HL-60 (cell line): ENCODE results near the gene NEU3.

Experiments
- DNase-seq, 2 experiments: peaks; one replicate each; pipeline ENCODE4 v3.0.0-alpha.2; 2010 to 2020; ENCODE audit warnings: low read depth in 1 of 2, low spot score in 1 of 2
- H3K27ac ChIP-seq: fragments of 250-450 bp; sonication (Bioruptor Pico); replicated peaks from 2 replicates; pipeline ENCODE4 v1.5.1; 2020; ENCODE audit warnings: mild to moderate bottlenecking, moderate library complexity
- H3K27me3 ChIP-seq: fragments of 250-450 bp; sonication (Bioruptor Pico); 2 replicates; pipeline ENCODE4 v1.5.1; 2021; ENCODE audit warnings: mild to moderate bottlenecking, moderate library complexity; ENCODE audit not compliant: insufficient read depth, poor library complexity, severe bottlenecking
- H3K4me3 ChIP-seq: replicated peaks from 2 replicates; pipeline ENCODE4 v1.5.1; 2011; ENCODE audit warnings: mild to moderate bottlenecking, control low read depth, low read length; ENCODE audit not compliant: insufficient read depth
- CTCF ChIP-seq: IDR thresholded peaks from one replicate; pipeline ENCODE4 v1.5.1; 2011; ENCODE audit warnings: low read length, control low read depth, inconsistent platforms; ENCODE audit not compliant: insufficient read depth
- GABPA ChIP-seq: IDR thresholded peaks from 2 replicates; pipeline ENCODE4 v1.6.1; 2012; ENCODE audit warnings: low read depth
- POLR2AphosphoS5 ChIP-seq: IDR thresholded peaks from 2 replicates; pipeline ENCODE4 v1.6.1; 2012; ENCODE audit warnings: low read depth
- SPI1 ChIP-seq: IDR thresholded peaks from 2 replicates; pipeline ENCODE4 v1.6.1; 2012; ENCODE audit warnings: low read depth, mild to moderate bottlenecking, borderline replicate concordance
- TF ChIP-seq, protein P1 (sequence below): IDR thresholded peaks from 2 replicates; pipeline ENCODE4 v1.6.1; 2012; ENCODE audit warnings: low read depth; ENCODE audit not compliant: insufficient replicate concordance

Gene NEU3

DNA sequence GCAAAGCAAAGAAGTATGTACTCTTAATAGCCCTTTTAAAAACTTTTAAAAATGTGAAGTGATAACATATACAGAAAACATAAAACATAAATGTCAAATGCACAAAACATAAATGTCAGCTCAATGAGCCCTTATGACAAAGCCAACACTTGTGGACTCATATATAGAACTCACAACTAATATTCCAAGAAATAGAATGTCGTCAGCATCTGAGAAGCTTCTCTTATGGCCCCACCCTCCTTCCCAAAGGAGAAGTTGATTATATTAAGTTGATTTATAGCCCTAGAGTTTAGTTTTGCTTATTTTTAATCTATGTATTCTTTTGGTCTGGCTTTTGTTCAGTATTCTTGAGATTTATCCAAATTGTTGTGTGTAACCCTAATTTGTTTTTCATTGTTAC, 13.8 kb downstream of the NEU3 start:
- TF ChIP-seq, protein P1, sequence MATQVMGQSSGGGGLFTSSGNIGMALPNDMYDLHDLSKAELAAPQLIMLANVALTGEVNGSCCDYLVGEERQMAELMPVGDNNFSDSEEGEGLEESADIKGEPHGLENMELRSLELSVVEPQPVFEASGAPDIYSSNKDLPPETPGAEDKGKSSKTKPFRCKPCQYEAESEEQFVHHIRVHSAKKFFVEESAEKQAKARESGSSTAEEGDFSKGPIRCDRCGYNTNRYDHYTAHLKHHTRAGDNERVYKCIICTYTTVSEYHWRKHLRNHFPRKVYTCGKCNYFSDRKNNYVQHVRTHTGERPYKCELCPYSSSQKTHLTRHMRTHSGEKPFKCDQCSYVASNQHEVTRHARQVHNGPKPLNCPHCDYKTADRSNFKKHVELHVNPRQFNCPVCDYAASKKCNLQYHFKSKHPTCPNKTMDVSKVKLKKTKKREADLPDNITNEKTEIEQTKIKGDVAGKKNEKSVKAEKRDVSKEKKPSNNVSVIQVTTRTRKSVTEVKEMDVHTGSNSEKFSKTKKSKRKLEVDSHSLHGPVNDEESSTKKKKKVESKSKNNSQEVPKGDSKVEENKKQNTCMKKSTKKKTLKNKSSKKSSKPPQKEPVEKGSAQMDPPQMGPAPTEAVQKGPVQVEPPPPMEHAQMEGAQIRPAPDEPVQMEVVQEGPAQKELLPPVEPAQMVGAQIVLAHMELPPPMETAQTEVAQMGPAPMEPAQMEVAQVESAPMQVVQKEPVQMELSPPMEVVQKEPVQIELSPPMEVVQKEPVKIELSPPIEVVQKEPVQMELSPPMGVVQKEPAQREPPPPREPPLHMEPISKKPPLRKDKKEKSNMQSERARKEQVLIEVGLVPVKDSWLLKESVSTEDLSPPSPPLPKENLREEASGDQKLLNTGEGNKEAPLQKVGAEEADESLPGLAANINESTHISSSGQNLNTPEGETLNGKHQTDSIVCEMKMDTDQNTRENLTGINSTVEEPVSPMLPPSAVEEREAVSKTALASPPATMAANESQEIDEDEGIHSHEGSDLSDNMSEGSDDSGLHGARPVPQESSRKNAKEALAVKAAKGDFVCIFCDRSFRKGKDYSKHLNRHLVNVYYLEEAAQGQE: no peak
- TF ChIP-seq GABPA (no peak), SPI1 (no peak), CTCF (no peak), POLR2AphosphoS5 (no peak)
- Histone ChIP-seq H3K4me3 (no peak overlapping the region), H3K27me3 (no peaks in the 10 kb centered on the region), H3K27ac (no peak overlapping the region)
- DNase-seq: no peak

DNA sequence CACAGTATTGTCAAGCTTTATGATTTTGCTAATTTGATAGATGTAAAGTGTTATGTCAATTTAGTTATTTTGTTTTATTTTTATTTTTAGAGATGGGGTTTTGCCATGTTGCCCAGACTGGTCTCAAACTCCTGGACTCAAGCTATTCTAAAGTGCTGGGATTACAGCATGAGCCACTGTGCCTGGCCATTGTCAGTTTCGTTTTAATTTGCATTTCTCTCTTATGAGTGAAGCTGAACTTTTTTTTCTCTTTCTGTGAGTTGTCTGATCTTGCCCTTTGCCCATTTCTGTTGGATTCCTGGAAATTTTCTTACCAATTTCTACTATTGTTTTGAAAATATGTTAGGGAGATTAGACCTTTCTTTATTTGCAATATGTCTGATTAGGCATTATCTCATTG, 15.5 kb downstream of the NEU3 start:
- TF ChIP-seq GABPA: no peak
- no peak for TF ChIP-seq SPI1
- TF ChIP-seq, protein P1: no peak
- TF ChIP-seq CTCF: no peak
- TF ChIP-seq POLR2AphosphoS5: no peak
- Histone ChIP-seq H3K4me3 (no peak overlapping the region), H3K27ac (no peak overlapping the region), H3K27me3 (no peaks in the 10 kb centered on the region)
- DNase-seq: no peak

DNA sequence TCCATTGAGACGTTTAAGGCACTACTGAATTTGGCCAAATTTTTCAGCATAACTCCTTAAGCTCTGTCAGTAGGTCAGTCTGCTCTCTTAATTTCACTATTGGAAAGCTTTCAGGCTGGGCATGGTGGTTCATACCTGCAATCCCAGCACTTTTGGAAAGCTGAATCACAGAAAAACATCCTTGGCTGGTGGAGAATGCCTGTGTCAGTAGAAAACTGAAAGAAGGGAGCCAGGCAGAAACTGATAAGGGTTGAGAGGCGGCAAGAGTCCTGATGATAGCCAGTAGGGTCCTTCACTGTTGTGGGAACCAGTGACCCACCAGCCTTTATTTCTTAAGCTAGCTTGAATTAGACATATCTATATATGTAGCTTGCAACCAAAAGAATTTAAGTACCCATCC, 22.6 kb downstream of the NEU3 start:
- Histone ChIP-seq H3K4me3 (no peak overlapping the region), H3K27ac (no peak overlapping the region), H3K27me3 (no peaks in the 10 kb centered on the region)
- DNase-seq: no peak
- TF ChIP-seq CTCF: no peak
- TF ChIP-seq POLR2AphosphoS5: no peak
- no peak for TF ChIP-seq SPI1
- TF ChIP-seq, protein P1: no peak
- TF ChIP-seq GABPA: no peak
